Right kidney (tissue), 1 donor: ENCODE measurements around the gene ACACA.
"Not testable (repeated sequence)": the region's sequence is repeated elsewhere in the genome, so short reads cannot be mapped to it uniquely, and the experiment has no call there.

Source experiments
- DNase-seq: peaks from one replicate; pipeline ENCODE4 v3.0.0-alpha.2; 2016

The ACACA gene

DNA sequence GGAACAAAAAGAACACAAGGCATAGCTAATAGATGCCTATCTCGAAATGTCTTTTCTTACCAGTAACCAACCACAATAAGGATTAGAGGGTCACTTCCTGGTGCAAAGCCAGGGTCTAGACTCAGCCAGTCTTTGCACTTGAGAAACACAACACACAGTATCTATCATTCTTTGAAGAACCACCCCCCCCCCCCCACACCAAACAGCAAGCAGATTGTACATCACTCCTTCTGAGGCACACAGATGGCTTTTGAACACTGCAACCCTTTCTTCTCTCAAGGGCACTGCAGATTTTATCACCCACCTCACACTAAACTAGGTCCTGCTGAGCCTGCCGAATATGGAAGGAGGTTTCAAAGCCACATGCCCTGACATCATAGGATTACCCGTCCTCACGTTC is 312.2 kb downstream of the ACACA start:
- DNase-seq = no peak

DNA sequence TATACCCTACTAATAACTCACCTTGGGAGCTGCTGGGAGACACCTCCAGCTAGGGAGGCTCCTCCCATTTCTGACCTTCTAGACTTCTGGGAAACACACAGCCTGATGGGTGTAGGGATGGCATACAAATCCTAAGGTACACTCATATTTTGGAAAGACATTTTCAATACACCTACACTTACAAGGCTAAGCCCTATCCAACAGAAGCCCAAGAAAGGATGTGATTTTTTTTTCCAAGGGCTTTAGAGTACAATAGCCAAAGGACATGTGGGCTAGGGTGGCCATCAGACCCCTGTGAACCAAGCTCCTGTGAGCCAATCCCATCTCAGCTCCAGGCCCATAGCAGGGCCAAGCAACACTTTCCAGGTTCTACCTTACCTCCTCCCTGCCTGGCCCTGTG is 313.9 kb downstream of the ACACA start:
- DNase-seq = no peak

DNA sequence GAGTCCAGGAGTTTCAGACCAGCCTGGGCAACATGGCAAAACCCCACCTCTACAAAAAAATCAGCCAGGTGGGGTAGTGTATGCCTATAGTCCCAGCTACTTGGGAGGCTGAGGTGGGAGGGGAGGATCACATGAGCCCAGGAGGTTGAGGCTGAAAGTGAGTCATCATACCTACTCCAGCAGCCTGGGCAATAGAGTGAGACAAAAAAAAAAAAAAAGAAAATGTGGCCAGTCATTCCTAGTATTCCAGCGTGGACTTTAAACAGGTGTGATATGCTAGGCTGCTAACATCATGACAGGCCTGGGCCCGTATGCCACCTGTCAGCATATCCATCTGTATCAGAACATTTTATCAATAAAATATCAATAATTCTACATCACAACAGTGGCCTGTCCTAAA is 314.6 kb downstream of the ACACA start:
- no peak for DNase-seq

DNA sequence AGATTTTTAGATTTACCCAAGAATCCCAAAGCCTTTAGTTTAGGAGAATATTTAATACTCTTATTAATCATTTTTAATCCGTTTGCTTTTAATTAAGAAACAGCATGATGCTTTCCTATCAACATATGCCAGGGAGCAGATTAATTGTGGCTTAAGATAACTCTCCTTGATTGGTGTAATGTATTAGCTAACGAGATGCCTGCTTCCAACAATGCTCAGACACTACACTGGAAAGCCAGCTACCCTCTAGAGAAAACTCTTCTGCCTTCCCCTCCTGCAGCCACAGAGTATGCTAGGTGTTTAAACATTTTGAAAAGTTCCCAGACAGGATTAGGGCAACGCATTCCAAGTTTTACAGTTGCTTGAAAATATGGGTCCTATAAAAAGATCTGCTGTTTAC is 315.7 kb downstream of the ACACA start:
- DNase-seq = no peak

DNA sequence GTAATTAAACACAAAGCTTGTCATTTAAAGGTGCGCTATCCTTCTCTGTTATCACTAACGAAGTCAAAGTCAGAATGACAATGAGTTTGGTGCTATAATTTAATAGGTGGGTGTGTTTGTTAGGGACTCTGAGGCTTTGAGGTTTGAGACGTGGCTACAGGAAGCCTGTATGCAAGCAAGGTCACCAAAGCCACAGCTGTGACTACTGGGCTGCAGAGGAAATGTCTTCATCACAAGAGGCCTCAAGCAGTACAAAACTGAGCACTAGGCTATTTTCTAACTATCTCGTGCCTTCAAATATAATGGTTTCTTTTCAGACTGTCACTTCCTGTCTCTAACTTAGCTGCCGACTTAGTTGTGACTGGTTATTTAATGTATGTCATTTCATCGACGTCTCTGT is 316.7 kb downstream of the ACACA start:
- DNase-seq = no peak

DNA sequence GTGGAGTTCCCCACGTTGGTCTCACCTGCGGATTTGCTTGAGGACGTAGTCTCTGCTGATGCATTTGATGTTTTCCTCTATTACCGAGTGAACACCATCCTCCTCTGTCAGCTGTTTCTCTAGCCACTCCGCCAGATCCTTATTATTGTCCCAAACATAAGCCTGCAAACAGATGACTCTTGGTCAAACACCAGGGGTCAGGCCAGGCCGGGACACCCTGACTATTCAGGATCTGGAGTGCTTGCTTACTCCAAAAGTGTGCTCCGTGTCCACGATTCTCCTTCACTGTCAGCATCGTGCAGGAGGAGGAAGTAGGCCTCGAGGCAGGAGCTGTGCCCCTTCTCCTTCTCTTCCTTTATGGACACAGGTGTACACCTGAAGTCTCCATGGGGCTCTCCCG is 317.7 kb downstream of the ACACA start:
- no peak for DNase-seq

DNA sequence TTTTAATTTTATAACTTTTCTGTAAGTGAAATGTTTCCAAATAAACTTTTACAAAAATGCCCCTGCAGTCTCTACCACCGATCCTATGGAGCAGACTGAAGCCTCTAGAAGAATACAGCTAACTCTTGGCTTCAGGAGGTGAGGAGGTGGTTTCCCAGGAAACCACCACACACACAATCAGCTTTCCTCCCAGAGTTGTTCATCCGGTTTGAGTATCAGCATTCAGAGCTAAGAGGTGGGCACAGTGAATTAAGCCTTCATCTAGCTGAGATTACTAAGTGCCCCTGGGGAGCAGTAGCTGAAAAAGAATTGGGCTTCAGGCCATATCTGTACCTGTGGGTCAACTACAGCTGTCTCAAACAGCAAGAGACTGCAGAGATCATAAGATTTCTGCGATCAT is 318.2 kb downstream of the ACACA start:
- DNase-seq = no peak

DNA sequence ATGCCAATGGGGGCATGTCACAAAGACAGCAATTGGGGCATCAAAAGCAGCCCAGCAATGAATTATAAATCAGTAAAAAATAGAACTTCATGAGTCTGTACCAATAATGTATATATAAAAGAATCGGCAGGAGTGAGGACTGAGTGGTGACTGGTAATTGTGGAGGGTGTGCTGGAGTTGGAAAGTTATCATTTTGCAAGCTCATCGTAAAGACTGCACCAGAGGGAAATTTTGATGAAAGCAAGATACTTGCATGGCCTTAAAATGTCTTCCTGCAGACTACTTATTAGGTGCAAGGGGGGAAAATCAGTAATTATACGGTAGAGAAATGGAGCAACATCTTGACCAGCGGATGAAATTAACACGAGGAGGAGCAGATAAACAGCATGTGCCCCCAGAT is 319.0 kb downstream of the ACACA start:
- no peak for DNase-seq

DNA sequence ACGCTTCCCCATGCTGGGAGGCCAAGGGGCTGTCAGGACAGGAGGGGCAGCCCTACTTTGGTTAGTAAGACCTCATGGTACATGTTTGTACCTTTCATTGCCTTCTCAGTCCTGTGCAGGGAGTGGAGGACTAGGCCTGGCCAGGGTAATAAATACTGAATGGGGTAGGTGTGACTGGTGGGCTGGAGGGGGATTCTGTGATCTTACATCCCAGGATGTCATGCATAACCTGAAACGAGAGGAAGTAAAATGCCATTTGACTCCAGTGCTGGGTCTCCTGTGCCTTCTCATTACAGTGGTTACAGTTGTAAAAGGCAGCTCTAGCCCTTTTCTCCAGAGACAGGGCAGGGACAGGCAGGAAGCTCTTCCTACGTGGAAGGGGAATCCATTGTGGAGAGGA is 319.7 kb downstream of the ACACA start:
- DNase-seq = no peak

DNA sequence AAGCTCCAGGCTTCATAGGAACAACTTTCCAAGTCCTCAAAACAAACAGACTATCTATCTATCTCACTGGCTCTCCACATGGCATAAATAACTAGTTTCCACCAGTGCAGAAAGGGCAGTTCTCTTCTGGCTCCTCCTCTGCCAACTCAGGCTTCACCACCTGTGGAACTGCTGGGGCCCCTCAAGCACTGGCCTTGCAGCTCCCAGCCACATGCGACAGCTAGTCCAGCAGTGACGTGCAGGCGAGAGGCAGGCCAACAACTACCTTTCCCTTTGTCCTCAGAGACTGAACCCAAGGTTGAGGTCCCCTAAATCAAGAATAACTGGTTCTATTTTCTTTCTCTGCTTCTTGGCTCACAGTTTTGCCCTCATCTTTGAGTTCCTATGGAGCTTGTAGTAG is 320.3 kb downstream of the ACACA start:
- no peak for DNase-seq

DNA sequence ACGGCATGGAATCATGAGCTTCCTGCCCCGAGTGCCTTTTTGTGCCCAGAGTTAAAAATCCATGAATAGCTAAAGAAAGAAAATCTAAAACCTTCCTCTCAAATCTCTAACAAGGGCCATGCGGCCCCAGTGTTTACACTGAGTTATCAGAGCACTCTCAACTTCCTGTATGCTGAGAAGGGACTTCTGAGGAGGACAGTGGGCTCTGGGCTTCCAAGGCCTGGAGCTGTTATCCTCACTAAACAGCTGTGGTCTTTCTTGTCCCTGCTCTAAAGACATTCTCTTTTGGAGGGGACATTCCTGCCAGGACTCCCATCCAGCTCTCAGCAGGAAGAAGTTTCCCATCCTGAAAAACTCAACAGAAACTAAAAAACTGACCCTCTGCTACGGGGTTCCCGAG is 322.3 kb downstream of the ACACA start:
- DNase-seq = no peak

DNA sequence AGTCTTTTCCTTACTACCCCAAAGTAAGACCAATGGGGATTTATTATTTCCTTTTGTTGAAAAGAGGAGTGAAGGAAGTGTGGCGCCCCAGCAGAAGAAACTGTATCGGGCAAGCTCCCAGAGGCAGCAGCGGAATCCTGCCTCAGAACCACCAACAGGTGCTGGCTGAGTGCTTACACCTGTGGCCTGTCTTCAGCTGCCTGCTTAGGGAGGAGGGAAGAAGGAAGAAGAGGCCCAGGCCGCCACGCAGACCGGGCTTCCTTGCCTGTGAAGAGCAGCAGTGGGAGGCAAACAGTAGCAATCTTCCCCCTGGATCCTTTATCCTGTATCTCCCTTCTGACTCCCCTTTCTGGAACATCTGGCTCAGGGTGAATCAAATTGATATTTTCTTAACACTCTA is 323.2 kb downstream of the ACACA start:
- DNase-seq = no peak

DNA sequence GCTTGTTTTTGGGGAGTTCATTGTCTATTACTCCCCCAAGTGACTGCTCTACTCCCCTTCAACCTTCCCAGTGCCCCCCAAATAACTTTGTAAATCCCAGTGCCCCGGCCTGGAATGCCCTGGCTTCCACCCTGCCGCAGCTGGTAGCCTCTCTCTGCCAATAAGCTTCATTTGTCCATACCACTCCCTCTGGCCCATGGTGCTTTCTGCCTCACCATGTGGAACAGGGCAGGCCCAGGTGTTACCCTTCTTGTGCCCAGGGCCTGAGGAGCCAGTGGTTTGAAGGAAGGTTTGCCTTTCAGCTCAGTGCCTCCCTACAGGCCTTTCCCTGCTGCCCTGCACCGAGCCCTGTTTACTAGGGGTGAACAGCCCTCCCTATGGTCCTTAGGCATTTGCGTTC is 323.7 kb downstream of the ACACA start:
- no peak for DNase-seq

DNA sequence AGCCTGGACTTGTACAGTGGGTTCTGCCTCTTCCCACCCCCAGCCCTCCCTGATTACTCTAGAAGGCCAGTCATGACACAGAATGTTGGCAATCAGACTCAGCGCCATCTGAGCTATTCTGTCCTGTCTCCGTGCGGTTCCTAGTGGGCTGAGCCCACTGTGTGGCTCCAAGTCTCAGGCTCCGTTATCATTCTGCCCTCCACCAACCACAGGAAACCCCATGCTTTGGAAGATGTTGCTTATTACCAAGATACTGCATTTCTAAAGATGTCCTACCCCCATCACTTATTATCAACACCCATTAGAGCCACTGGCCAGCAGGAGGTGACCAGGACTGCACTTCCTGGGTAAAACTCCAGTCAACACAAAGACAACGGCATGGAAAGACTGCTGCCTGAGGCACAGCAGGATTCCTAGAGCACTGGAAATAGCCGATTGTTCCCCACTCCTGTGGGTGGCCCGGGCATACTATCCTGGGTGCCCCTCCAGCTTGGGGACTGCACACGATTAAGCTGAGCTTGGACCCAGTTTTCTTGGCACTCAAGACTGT is 324.2 kb downstream of the ACACA start:
- no peak for DNase-seq

DNA sequence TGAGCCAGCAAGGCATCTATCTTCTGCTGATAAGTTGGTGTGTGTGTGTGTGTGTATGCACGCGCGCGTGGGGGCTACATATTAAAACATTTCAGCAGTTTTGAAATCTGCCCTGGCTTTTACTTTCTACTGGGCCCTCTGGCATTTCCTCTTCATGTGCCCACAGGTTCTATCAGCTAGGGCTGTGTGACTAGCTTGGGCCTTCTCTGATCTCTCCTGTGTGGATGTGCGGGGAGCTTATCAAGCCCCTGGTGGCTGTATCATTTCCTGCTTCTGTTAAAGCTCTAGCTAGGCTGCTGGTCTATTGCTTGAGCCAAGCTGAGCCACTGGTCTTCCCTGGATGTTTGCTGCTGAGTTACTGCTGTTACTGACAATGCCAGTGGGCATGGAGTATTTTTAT is 325.3 kb downstream of the ACACA start:
- DNase-seq = no peak

DNA sequence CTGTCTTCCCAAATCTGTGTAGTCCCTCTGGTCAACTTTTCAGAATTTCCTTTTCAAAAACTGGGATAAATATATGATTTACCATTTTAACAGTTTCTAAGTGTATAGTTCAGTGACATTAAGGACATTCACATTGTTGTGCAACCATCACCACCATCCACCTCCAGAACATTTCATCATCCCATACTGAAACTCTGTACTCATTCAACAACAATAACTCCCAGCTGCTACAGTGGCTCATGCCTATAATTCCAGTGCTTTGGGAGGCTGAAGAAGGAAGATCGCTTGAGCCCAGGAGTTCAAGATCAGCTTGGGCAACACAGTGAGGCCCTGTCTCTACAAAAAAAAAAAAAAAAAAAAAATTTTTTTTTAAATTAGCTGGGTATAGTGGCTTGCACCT is 326.9 kb downstream of the ACACA start:
- DNase-seq = no peak

DNA sequence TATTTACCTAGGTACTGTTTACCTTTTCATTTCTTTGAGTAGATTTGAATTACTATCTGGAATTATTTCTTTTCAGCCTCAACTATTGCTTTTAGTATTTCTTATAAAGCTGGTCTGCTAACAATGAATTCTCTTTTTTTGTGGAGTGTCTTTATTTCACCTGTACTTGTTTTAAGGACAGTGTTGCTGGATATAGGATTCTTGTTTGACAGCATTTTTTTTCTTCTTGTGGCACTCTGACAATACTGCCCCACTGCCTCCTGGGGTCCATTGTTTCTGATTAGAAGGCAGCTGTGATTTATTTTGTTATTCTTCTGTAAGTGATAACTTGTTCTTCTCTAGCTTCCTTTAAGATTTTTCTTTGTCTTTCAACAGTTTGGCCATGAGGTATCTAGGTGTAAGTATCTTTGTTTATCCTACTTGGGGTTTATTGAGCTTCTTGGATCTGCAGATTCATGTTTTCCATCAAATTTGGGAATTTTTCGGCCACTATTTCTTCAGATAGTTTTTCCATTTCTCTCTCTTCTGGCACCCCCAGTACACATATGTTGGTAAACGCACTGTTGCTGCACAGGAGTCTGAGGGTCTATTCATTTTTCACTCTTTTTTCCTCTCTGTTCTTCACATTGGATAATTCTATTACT is 327.4 kb downstream of the ACACA start:
- DNase-seq = no peak

DNA sequence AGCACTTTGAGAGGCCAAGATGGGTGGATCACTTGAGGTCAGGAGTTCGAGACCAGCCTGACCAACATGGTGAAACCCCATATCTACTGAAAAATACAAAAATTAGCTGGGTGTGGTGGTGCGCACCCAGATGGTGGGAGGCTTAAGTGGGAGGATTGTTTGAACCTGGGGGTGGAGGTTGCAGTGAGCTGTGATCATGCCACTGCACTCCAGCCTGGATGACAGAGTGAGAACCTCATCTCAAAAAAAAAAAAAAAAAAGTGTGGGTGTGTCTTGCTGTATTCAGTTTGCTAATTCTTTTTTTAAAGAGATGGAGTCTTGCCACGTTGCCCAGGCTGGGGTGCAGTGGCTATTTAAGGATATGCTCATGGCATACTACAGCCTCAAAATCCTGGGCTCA is 333.2 kb downstream of the ACACA start:
- DNase-seq = not testable (repeated sequence)

DNA sequence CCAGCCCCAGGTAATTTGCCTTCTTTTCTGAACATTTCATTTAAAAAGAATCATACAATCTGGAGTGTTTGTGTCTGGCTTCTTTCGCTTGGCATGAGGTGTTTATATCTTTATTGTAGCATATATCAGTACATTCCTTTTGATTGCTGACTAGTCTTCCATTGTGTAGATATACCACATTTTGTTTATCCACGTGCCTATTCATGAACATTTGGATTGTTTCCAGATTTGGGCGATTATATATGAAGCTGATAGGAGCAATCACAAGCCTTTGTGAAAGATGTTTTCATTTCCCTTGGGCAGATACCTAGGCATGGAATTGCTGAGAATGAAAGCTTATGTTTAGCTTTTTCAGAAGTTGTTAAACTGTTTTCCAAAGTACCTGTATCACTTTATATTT is 337.5 kb downstream of the ACACA start:
- no peak for DNase-seq

DNA sequence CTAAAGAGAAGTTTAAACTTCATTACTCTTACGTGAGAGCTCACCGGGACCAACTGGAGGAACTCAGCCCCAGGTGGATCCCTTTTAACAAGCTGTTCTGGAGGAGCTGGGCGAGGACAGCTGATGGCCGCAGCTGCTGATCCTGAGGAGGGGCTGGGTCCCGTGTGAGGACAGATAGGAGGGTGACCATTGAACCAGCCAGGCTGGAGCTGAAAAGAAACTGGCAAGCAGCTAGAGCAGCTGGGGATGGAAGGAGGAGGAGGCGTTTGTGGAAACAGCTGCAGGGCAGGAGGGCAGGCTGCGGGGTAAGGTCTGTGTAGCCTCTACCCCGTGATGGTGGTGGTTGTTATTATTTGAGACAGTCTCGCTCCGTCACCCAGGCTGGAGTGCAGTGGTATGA is 338.4 kb downstream of the ACACA start:
- DNase-seq = no peak

DNA sequence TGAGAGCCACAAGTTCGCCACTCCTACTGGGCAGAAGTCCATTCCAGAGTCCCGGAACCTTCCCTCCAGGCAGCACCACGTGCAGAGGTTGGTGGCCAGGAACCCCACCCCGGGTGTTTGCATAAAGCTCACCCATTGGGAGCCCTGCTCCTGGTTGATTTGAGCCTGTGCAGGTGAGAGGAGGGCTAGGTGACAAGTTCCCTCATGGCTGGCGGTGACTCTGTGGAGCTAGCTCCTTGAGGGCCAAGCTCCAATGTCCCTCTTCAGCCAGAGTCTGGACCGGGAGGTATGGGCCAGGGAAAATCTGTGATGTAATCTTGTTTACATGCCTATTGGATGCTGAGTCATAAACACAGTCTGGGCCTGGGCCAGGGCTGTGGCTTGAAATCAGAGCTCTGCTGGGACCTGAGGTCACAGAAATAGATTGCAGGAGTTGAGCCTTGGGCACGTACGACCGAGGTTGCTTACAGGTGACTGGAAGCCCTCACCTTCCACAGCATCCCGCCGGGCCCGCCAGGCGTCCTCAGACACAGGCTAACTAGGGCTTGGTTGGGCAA is 339.0 kb downstream of the ACACA start:
- no peak for DNase-seq

DNA sequence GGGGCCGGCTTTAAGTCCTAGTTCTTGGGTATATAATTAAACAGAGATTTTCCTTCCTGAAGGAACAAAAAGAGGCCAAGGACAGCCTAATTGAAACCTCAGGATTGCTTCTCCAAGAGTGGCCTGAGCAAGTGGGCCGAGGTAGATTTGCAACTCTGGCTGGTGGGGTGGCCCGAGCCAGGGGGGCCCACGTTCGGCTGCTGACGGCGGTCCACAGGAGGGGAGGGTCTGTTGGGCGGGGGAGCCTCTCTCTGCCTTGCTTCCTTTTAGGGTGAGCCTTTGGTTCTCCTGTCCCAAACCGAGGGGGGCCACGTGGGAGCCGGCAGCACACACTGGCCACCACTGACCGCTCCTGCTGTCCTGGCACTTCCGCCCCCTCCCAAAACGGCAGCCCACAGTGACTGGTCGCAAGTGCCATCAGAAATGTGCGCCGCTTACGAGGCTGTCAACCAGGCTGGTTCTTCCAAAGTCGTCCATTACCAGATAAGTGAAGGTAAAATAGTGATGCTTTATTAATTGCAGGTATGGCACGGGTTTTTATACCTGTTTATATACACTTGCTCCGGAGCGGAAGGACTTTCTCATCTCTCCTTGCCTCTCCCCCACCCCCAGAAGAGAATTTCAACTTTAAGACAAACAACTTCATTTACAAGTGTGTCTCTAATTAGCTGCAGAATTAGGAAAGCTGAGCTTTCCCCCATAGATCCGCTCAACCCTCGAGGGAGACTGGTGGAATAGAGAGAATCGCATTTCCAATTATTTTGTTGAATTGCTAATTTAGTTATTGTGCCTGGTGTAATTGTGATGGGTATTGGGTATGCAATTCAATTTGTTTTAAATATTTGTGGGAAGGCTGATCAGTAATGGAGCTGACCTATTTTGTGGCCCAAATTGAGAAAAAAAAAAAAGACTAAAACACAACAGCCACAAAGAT is 340.0 kb downstream of the ACACA start:
- no peak for DNase-seq

DNA sequence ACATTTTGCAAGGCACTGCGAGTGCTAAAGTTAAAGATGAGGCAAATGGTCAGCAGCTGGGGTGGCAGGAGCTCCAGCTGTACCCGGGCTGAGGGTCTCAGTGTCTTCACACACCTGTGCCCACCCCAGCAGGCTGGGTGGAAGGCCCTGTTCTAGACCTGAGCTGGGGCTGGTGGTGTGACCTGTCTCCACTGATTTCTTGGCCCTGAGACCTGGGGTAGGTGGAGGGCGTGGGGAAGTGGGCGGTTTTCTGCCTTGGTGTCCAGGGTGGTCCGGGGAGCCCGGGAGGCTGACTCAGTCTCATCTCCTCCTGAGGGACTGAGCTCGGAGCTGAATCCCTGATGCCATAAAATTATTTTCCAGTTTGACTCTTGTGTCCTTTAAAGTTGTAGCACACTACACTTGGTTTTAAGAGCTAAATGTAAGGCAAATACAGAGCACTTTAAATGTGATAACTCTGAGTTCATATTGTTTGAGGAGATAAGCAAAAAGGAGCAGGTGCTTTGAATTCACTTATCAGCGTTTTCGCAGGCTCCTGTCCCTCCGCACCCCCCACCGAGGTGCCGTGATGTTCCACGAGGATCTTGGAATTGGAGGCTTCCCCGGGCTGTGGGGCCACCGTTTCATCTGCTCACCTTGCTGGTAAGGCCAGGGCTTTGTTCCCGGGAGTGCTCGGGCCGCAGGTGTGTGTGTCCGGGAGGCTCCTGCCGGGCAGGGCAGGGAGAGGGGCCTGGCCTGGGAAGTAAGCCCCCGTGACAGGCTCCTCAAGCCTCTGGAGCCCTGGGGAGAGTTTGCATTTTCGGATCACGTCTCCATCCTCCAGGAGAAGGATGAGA is 340.9 kb downstream of the ACACA start:
- DNase-seq = no peak
